ENCODE data around the gene SURF6. TPM values are rescaled to one million over a fixed set of nuclear protein-coding genes. Genes with fewer than 3 reads are reported as not detected.

SURF6 gene
- total and polyA plus RNA-seq, 2 of the 8 experiments (the other 6 are each of a cell fraction or from before 2014, with no cell fraction given): 6.1 to 23.7 TPM

DNA sequence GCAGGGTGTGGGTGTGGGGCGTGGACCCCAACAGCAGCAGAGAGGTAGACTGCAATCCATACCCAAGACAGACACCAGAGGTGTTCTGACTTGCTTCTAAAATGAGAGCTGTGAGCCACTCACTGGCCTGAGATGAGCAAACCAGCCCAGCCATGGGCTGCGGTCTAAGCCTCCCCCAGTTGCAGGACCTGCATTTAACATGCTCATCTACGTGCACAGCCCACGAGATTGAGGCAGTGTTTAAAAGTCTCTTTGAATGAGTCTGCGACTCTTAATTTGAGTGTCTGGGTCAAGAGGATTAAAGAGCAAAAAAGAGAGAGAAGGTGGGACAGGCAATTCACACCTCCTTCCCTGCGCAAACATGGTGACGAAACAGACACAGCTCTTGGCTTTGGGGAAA is 33.9 kb upstream of the SURF6 start (continued):
- TF ChIP-seq, protein P1, sequence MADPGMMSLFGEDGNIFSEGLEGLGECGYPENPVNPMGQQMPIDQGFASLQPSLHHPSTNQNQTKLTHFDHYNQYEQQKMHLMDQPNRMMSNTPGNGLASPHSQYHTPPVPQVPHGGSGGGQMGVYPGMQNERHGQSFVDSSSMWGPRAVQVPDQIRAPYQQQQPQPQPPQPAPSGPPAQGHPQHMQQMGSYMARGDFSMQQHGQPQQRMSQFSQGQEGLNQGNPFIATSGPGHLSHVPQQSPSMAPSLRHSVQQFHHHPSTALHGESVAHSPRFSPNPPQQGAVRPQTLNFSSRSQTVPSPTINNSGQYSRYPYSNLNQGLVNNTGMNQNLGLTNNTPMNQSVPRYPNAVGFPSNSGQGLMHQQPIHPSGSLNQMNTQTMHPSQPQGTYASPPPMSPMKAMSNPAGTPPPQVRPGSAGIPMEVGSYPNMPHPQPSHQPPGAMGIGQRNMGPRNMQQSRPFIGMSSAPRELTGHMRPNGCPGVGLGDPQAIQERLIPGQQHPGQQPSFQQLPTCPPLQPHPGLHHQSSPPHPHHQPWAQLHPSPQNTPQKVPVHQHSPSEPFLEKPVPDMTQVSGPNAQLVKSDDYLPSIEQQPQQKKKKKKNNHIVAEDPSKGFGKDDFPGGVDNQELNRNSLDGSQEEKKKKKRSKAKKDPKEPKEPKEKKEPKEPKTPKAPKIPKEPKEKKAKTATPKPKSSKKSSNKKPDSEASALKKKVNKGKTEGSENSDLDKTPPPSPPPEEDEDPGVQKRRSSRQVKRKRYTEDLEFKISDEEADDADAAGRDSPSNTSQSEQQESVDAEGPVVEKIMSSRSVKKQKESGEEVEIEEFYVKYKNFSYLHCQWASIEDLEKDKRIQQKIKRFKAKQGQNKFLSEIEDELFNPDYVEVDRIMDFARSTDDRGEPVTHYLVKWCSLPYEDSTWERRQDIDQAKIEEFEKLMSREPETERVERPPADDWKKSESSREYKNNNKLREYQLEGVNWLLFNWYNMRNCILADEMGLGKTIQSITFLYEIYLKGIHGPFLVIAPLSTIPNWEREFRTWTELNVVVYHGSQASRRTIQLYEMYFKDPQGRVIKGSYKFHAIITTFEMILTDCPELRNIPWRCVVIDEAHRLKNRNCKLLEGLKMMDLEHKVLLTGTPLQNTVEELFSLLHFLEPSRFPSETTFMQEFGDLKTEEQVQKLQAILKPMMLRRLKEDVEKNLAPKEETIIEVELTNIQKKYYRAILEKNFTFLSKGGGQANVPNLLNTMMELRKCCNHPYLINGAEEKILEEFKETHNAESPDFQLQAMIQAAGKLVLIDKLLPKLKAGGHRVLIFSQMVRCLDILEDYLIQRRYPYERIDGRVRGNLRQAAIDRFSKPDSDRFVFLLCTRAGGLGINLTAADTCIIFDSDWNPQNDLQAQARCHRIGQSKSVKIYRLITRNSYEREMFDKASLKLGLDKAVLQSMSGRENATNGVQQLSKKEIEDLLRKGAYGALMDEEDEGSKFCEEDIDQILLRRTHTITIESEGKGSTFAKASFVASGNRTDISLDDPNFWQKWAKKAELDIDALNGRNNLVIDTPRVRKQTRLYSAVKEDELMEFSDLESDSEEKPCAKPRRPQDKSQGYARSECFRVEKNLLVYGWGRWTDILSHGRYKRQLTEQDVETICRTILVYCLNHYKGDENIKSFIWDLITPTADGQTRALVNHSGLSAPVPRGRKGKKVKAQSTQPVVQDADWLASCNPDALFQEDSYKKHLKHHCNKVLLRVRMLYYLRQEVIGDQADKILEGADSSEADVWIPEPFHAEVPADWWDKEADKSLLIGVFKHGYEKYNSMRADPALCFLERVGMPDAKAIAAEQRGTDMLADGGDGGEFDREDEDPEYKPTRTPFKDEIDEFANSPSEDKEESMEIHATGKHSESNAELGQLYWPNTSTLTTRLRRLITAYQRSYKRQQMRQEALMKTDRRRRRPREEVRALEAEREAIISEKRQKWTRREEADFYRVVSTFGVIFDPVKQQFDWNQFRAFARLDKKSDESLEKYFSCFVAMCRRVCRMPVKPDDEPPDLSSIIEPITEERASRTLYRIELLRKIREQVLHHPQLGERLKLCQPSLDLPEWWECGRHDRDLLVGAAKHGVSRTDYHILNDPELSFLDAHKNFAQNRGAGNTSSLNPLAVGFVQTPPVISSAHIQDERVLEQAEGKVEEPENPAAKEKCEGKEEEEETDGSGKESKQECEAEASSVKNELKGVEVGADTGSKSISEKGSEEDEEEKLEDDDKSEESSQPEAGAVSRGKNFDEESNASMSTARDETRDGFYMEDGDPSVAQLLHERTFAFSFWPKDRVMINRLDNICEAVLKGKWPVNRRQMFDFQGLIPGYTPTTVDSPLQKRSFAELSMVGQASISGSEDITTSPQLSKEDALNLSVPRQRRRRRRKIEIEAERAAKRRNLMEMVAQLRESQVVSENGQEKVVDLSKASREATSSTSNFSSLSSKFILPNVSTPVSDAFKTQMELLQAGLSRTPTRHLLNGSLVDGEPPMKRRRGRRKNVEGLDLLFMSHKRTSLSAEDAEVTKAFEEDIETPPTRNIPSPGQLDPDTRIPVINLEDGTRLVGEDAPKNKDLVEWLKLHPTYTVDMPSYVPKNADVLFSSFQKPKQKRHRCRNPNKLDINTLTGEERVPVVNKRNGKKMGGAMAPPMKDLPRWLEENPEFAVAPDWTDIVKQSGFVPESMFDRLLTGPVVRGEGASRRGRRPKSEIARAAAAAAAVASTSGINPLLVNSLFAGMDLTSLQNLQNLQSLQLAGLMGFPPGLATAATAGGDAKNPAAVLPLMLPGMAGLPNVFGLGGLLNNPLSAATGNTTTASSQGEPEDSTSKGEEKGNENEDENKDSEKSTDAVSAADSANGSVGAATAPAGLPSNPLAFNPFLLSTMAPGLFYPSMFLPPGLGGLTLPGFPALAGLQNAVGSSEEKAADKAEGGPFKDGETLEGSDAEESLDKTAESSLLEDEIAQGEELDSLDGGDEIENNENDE (IDR thresholded peaks at IDR 0.05; ENCODE audit: insufficient replicate concordance, low read length): no peak
- TF ChIP-seq CBX5 (IDR thresholded peaks at IDR 0.05; ENCODE audit: low read depth, low read length) (no peak), SP4 (IDR thresholded peaks at IDR 0.05; ENCODE audit: low read length) (no peak), TCF12 (IDR thresholded peaks at IDR 0.05; ENCODE audit: low read depth, low read length) (no peak), KDM5A (IDR thresholded peaks at IDR 0.05; ENCODE audit: low read length) (no peak), POU5F1 (IDR thresholded peaks at IDR 0.05; ENCODE audit: low read depth, low read length) (no peak)
- TF ChIP-seq, protein P2, sequence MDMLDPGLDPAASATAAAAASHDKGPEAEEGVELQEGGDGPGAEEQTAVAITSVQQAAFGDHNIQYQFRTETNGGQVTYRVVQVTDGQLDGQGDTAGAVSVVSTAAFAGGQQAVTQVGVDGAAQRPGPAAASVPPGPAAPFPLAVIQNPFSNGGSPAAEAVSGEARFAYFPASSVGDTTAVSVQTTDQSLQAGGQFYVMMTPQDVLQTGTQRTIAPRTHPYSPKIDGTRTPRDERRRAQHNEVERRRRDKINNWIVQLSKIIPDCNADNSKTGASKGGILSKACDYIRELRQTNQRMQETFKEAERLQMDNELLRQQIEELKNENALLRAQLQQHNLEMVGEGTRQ (IDR thresholded peaks at IDR 0.05; ENCODE audit: low read length): no peak
